ENCODE results near the gene PCDHGB1. TPM values are rescaled to one million over a fixed set of nuclear protein-coding genes. Genes with fewer than 3 reads are reported as not detected.
"Not testable (repeated sequence)": the region's sequence is repeated elsewhere in the genome, so short reads cannot be mapped to it uniquely, and the experiment has no call there.

PCDHGB1 gene
- polyA plus RNA-seq, 3 donors: not detected

GRCh38 chr5:141384471-141385267 lies 34.8 kb downstream of the PCDHGB1 start:
- Histone ChIP-seq H3K4me2 (replicated peaks; ENCODE audit: extremely low read depth, low read length, poor library complexity, severe bottlenecking) (no peak overlapping the region), H3K4me3 (replicated peaks in 1 of 3; ENCODE audit: low read depth in 2 of 3, low read length in 3 of 3) (no peak overlapping the region), H3K27me3 (ENCODE audit: control insufficient read depth in 2 of 2, insufficient read depth in 2 of 2, low read length in 2 of 2) (peaks cover 44 to 91% of the 10 kb centered on the region in 2 donors), H3K36me3 (replicated peaks in 1 of 2; ENCODE audit: control insufficient read depth in 1 of 2, insufficient read depth in 2 of 2, low read length in 2 of 2) (no peaks in the 10 kb centered on the region), H3K9me3 (replicated peaks in 1 of 2; ENCODE audit: control insufficient read depth in 1 of 2, insufficient read depth in 1 of 2, low read length in 2 of 2) (peaks cover 44 to 70% of the 10 kb centered on the region in 2 donors), H3K9ac (ENCODE audit: insufficient read depth, low read length, poor library complexity, severe bottlenecking) (no peak overlapping the region), H3K4me1 (ENCODE audit: control insufficient read depth in 1 of 2, insufficient read depth in 2 of 2, low read length in 2 of 2) (no peaks in the 10 kb centered on the region), H3K79me2 (ENCODE audit: insufficient read depth, low read length) (no peaks in the 10 kb centered on the region), H4K20me1 (ENCODE audit: insufficient read depth, low read length) (no peaks in the 10 kb centered on the region), H3K27ac (ENCODE audit: low read depth in 1 of 2, low read length in 2 of 2) (no peak overlapping the region), H2AFZ (ENCODE audit: insufficient read depth, low read depth, low read length, poor library complexity, severe bottlenecking) (no peak overlapping the region)
- H3K4me1 Mint-ChIP-seq: peaks cover 6% of the 10 kb centered on the region
- no peak for DNase-seq
- H3K9me3 Mint-ChIP-seq: peaks cover 37 to 72% (median 63%) of the 10 kb centered on the region in 7 donors
- peak overlapping the region in 1 of 7 donors; percentile 16 for H3K27ac Mint-ChIP-seq
- peaks cover 3 to 9% of the 10 kb centered on the region in 2 donors for H3K36me3 Mint-ChIP-seq
- peak overlapping the region; percentile 16 to 51 for H3K4me3 Mint-ChIP-seq
- intact Hi-C loops (cut with micrococcal nuclease): no loop called here
- no peak for TF ChIP-seq CTCF (IDR thresholded peaks at IDR 0.05)
- WGBS (ENCODE audit: insufficient coverage): 49% methylated on average over 40 of the region's 43 CpGs
- H3K27me3 Mint-ChIP-seq (ENCODE audit: low read depth in 3 of 3): peaks cover 47 to 78% (median 70%) of the 10 kb centered on the region in 3 donors

DNA sequence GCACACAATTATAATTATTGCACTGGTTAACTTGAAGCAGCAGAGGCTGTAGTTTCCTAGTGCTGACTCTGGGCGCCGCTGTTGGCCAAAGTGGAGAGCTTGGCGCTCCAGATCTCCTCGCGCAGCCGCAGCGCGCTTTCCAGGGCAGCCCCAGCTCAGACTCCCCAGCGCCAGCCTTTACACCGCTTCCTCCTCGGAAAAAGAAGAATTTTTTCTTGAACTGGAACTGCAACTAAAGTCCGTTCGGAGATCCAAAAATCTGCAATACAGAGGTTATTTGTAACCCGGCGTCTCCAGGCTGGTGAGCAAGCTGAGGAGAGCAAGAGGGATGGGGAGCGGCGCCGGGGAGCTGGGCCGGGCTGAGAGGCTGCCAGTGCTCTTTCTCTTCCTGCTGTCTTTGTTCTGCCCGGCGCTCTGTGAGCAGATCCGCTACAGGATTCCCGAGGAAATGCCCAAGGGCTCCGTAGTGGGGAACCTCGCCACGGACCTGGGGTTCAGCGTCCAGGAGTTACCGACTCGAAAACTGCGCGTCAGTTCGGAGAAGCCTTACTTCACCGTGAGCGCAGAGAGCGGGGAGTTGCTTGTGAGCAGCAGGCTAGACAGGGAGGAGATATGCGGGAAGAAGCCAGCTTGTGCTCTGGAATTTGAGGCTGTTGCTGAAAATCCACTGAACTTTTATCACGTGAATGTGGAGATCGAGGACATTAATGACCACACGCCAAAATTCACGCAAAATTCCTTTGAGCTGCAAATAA lies 37.8 kb downstream of the PCDHGB1 start, which contains the start of gene PCDHGB4:
Gene PCDHGB4 (plus strand): TSS at position 142 of the 755 bp plus-strand sequence. CDS start 187 bp downstream, at position 329.
- H3K36me3 ChIP-seq (replicated peaks in 1 of 2; ENCODE audit: control insufficient read depth in 1 of 2, insufficient read depth in 2 of 2, low read length in 2 of 2); H3K4me1 ChIP-seq (ENCODE audit: control insufficient read depth in 1 of 2, insufficient read depth in 2 of 2, low read length in 2 of 2); DNase-seq; intact Hi-C loops (cut with micrococcal nuclease); H3K27ac ChIP-seq (ENCODE audit: low read depth in 1 of 2, low read length in 2 of 2); H3K4me1 Mint-ChIP-seq; H3K9ac ChIP-seq (ENCODE audit: insufficient read depth, low read length, poor library complexity, severe bottlenecking); H3K27ac Mint-ChIP-seq; H2AFZ ChIP-seq (ENCODE audit: insufficient read depth, low read depth, low read length, poor library complexity, severe bottlenecking); H3K79me2 ChIP-seq (ENCODE audit: insufficient read depth, low read length); H4K20me1 ChIP-seq (ENCODE audit: insufficient read depth, low read length); H3K4me2 ChIP-seq (replicated peaks; ENCODE audit: extremely low read depth, low read length, poor library complexity, severe bottlenecking): not testable (repeated sequence)
- Mint-ChIP-seq H3K27me3 (ENCODE audit: low read depth in 3 of 3) (peaks cover 45 to 79% (median 77%) of the 10 kb centered on the region in 3 donors), H3K36me3 (peaks cover 7 to 13% of the 10 kb centered on the region in 2 donors), H3K4me3 (peak within 1 kb of the TSS; percentile 65 to 76), H3K9me3 (peaks cover 41 to 81% (median 64%) of the 10 kb centered on the region in 7 donors)
- 4% methylated on average over 9 of the region's 40 CpGs for WGBS (ENCODE audit: insufficient coverage)
- Histone ChIP-seq H3K27me3 (ENCODE audit: control insufficient read depth in 2 of 2, insufficient read depth in 2 of 2, low read length in 2 of 2) (peaks cover 42 to 96% of the 10 kb centered on the region in 2 donors), H3K4me3 (replicated peaks in 1 of 3; ENCODE audit: low read depth in 2 of 3, low read length in 3 of 3) (peak within 1 kb of the TSS in 1 of 3 experiments; percentile 20), H3K9me3 (replicated peaks in 1 of 2; ENCODE audit: control insufficient read depth in 1 of 2, insufficient read depth in 1 of 2, low read length in 2 of 2) (peaks cover 49 to 95% of the 10 kb centered on the region in 2 donors)
